Osteoblast (primary cell): ENCODE data around the gene KRT8. TPM values are rescaled to one million over a fixed set of nuclear protein-coding genes. Genes with fewer than 3 reads are reported as not detected.

Experiments used
- DNase-seq: peaks from one replicate; pipeline ENCODE4 v3.0.0; 2011; ENCODE audit warnings: low spot score, mixed read lengths; ENCODE audit not compliant: insufficient read length; ENCODE audit errors: missing footprints
- H2AFZ ChIP-seq: 2 replicates; pipeline ENCODE4 v1.6.0; 2011; ENCODE audit warnings: mild to moderate bottlenecking, low read length
- H3K27ac ChIP-seq: 2 replicates; pipeline ENCODE4 v1.5.1; 2011; ENCODE audit warnings: mild to moderate bottlenecking, low read depth, low read length, moderate library complexity
- H3K27me3 ChIP-seq: 2 replicates; pipeline ENCODE4 v1.6.0; 2012; ENCODE audit warnings: mild to moderate bottlenecking, control low read depth, inconsistent platforms, low read length, moderate library complexity; ENCODE audit not compliant: insufficient read depth
- H3K36me3 ChIP-seq: 2 replicates; pipeline ENCODE4 v1.5.1; 2011; ENCODE audit warnings: mild to moderate bottlenecking, low read length, control low read depth, moderate library complexity; ENCODE audit not compliant: insufficient read depth
- H3K4me1 ChIP-seq: 2 replicates; pipeline ENCODE4 v1.5.1; 2011; ENCODE audit warnings: mild to moderate bottlenecking, low read length, control low read depth, moderate library complexity; ENCODE audit not compliant: insufficient read depth
- H3K4me2 ChIP-seq: 2 replicates; pipeline ENCODE4 v1.6.0; 2011; ENCODE audit warnings: mild to moderate bottlenecking, low read length; ENCODE audit not compliant: insufficient read depth
- H3K4me3 ChIP-seq: fragments of 200-600 bp; sonication (generic); 3 replicates; pipeline ENCODE4 v1.5.1; 2012; ENCODE audit warnings: mild to moderate bottlenecking, low read length, inconsistent platforms; ENCODE audit not compliant: insufficient read depth
- H3K79me2 ChIP-seq: 2 replicates; pipeline ENCODE4 v1.6.0; 2012; ENCODE audit warnings: mild to moderate bottlenecking, low read length, control low read depth, inconsistent platforms; ENCODE audit not compliant: insufficient read depth
- H3K9me3 ChIP-seq: 2 replicates; pipeline ENCODE4 v1.5.1; 2011; ENCODE audit warnings: low read depth, low read length, control low read depth
- H4K20me1 ChIP-seq: 2 replicates; pipeline ENCODE4 v1.6.0; 2012; ENCODE audit warnings: mild to moderate bottlenecking, low read length, control low read depth; ENCODE audit not compliant: insufficient read depth
- total RNA-seq: library from RNA; depleted of rRNA; stranded (reverse); fragments of >200 nt; gene quantifications from 2 replicates; pipeline ENCODE4 v1.2.3, GENCODE V29; 2012
- TF ChIP-seq, protein P1 (sequence below): IDR thresholded peaks from 2 replicates; pipeline ENCODE4 v1.5.1; 2011; ENCODE audit warnings: mild to moderate bottlenecking, low read depth, low read length, moderate library complexity; ENCODE audit errors: extremely low read depth

Gene KRT8
- total RNA-seq, 1 donor = 5.1 TPM

DNA sequence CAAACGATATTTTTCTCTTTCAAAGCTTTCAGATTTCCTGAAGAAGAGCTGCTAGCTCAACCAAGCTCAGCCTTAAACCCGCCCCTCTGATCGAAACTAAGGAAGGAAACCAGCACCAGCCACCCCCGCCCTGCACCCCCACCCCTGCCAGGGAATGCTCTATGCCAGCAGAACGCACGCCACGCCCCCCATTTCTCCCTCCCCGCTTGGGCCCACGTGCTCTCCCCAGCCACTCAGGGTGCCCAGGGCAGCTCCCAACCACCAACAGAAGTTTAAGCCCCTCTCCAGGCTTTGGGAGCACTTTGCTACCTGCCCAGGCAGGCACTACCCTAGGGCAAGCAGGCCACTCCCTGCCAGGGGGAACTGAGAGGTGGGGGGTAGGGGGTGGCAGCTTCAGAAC, 37.2 kb downstream of the KRT8 start:
- Histone ChIP-seq H3K27me3 (no peaks in the 10 kb centered on the region), H3K4me3 (no peak overlapping the region), H3K9me3 (no peaks in the 10 kb centered on the region), H3K4me1 (peaks cover 21% of the 10 kb centered on the region), H3K27ac (no peak overlapping the region), H3K4me2 (no peak overlapping the region), H4K20me1 (no peaks in the 10 kb centered on the region), H2AFZ (no peak overlapping the region), H3K36me3 (no peaks in the 10 kb centered on the region), H3K79me2 (no peaks in the 10 kb centered on the region)
- no peak for DNase-seq
- TF ChIP-seq, protein P1, sequence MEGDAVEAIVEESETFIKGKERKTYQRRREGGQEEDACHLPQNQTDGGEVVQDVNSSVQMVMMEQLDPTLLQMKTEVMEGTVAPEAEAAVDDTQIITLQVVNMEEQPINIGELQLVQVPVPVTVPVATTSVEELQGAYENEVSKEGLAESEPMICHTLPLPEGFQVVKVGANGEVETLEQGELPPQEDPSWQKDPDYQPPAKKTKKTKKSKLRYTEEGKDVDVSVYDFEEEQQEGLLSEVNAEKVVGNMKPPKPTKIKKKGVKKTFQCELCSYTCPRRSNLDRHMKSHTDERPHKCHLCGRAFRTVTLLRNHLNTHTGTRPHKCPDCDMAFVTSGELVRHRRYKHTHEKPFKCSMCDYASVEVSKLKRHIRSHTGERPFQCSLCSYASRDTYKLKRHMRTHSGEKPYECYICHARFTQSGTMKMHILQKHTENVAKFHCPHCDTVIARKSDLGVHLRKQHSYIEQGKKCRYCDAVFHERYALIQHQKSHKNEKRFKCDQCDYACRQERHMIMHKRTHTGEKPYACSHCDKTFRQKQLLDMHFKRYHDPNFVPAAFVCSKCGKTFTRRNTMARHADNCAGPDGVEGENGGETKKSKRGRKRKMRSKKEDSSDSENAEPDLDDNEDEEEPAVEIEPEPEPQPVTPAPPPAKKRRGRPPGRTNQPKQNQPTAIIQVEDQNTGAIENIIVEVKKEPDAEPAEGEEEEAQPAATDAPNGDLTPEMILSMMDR = no peak

GRCh38 chr12:52867152-52867551, 37.7 kb downstream of the KRT8 start:
- Histone ChIP-seq H4K20me1 (no peaks in the 10 kb centered on the region), H3K4me2 (no peak overlapping the region), H3K9me3 (no peaks in the 10 kb centered on the region), H3K27me3 (no peaks in the 10 kb centered on the region), H3K36me3 (no peaks in the 10 kb centered on the region), H3K27ac (no peak overlapping the region), H3K79me2 (no peaks in the 10 kb centered on the region), H3K4me1 (peaks cover 21% of the 10 kb centered on the region), H3K4me3 (no peak overlapping the region), H2AFZ (no peak overlapping the region)
- no peak for DNase-seq
- TF ChIP-seq, protein P1 = no peak

GRCh38 chr12:52865090-52865944, 39.6 kb downstream of the KRT8 start:
- TF ChIP-seq, protein P1 = peak; percentile 91
- Histone ChIP-seq H3K4me2 (no peak overlapping the region), H3K9me3 (no peaks in the 10 kb centered on the region), H2AFZ (no peak overlapping the region), H3K27me3 (no peaks in the 10 kb centered on the region), H4K20me1 (no peaks in the 10 kb centered on the region), H3K4me3 (no peak overlapping the region), H3K4me1 (peaks cover 3% of the 10 kb centered on the region), H3K36me3 (no peaks in the 10 kb centered on the region), H3K79me2 (no peaks in the 10 kb centered on the region), H3K27ac (no peak overlapping the region)
- peak; percentile 97 for DNase-seq

DNA sequence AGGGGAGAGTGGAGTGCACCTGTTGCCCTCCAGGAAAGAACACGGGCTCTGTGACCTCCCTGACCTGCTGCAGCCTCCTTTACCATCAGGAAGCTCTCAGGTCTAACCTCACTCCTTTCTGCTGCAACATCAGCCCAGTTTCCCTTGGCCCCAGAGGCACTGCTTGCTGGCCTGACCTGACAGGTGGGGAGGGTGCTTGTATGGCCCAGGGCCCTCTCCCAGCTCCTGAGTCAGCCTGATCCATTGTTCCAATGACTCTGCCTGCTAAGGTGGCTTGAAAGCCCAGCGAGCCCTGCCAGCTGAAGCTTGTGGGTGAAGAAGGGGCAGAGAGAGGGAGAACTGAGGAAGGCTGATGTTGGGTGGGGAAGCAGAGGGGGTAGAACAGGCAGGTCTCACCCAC, 42.9 kb downstream of the KRT8 start:
- Histone ChIP-seq H3K4me3 (no peak overlapping the region), H3K36me3 (no peaks in the 10 kb centered on the region), H3K4me1 (peaks cover 9% of the 10 kb centered on the region), H3K27ac (no peak overlapping the region), H3K9me3 (no peaks in the 10 kb centered on the region), H2AFZ (no peak overlapping the region), H4K20me1 (no peaks in the 10 kb centered on the region), H3K79me2 (no peaks in the 10 kb centered on the region), H3K4me2 (no peak overlapping the region), H3K27me3 (peaks cover 2% of the 10 kb centered on the region)
- TF ChIP-seq, protein P1 = no peak
- no peak for DNase-seq
